H9 (cell line): Measurements from ENCODE around the gene NTSR1. TPM values are rescaled to one million over a fixed set of nuclear protein-coding genes. Genes with fewer than 3 reads are reported as not detected.

Source experiments
- DNase-seq: peaks from one replicate; pipeline ENCODE4 v3.0.0-alpha.2; 2017
- H2AFZ ChIP-seq: one replicate; pipeline ENCODE4 v1.6.1; 2013; ENCODE audit warnings: mild to moderate bottlenecking, low read length, control low read depth, moderate library complexity
- H2AK5ac ChIP-seq: 2 replicates; pipeline ENCODE4 v1.6.1; 2013; ENCODE audit warnings: low read length, control low read depth, mixed read lengths; ENCODE audit not compliant: insufficient read length
- H2BK120ac ChIP-seq: one replicate; pipeline ENCODE4 v1.6.1; 2013; ENCODE audit warnings: low read depth, mild to moderate bottlenecking, low read length, control low read depth, inconsistent platforms; ENCODE audit not compliant: poor library complexity, severe bottlenecking
- H2BK12ac ChIP-seq: 2 replicates; pipeline ENCODE4 v1.6.1; 2013; ENCODE audit warnings: low read length, control low read depth, mixed read lengths, low read depth; ENCODE audit not compliant: insufficient read length
- H2BK15ac ChIP-seq: 2 replicates; pipeline ENCODE4 v1.6.1; 2013; ENCODE audit warnings: low read depth, low read length, control low read depth
- H2BK20ac ChIP-seq: one replicate; pipeline ENCODE4 v1.6.1; 2013; ENCODE audit warnings: low read depth, mild to moderate bottlenecking, low read length, control low read depth, inconsistent platforms; ENCODE audit not compliant: poor library complexity, severe bottlenecking
- H2BK5ac ChIP-seq: 2 replicates; pipeline ENCODE4 v1.6.1; 2013; ENCODE audit warnings: low read length, control low read depth, mixed read lengths; ENCODE audit not compliant: insufficient read length
- H3K14ac ChIP-seq: 2 replicates; pipeline ENCODE4 v1.6.1; 2013; ENCODE audit warnings: low read length, control low read depth; ENCODE audit not compliant: insufficient read depth
- H3K18ac ChIP-seq: 2 replicates; pipeline ENCODE4 v1.6.1; 2013; ENCODE audit warnings: low read depth, mild to moderate bottlenecking, mixed read lengths, low read length, control low read depth; ENCODE audit not compliant: insufficient read length
- H3K23ac ChIP-seq: 2 replicates; pipeline ENCODE4 v1.6.1; 2013; ENCODE audit warnings: low read length, control low read depth, mixed read lengths, low read depth; ENCODE audit not compliant: insufficient read length
- H3K23me2 ChIP-seq: 2 replicates; pipeline ENCODE4 v1.6.1; 2013; ENCODE audit warnings: low read depth, mild to moderate bottlenecking, mixed read lengths, low read length, control low read depth; ENCODE audit not compliant: insufficient read length, poor library complexity, severe bottlenecking
- H3K27ac ChIP-seq: 2 replicates; pipeline ENCODE4 v1.5.1; 2013; ENCODE audit warnings: low read length, control low read depth, mixed read lengths, low read depth; ENCODE audit not compliant: insufficient read length
- H3K27me3 ChIP-seq: 2 replicates; pipeline ENCODE4 v1.6.1; 2013; ENCODE audit warnings: low read length, control low read depth, inconsistent platforms; ENCODE audit not compliant: insufficient read depth
- H3K4ac ChIP-seq: 2 replicates; pipeline ENCODE4 v1.6.1; 2013; ENCODE audit warnings: low read depth, mild to moderate bottlenecking, control low read depth, inconsistent platforms, low read length, moderate library complexity
- H3K4me1 ChIP-seq: 2 replicates; pipeline ENCODE4 v1.6.1; 2013; ENCODE audit warnings: low read length, control low read depth, inconsistent platforms; ENCODE audit not compliant: insufficient read depth
- H3K4me2 ChIP-seq: 2 replicates; pipeline ENCODE4 v1.6.1; 2013; ENCODE audit warnings: low read length, control low read depth, mixed read lengths; ENCODE audit not compliant: insufficient read length, insufficient read depth
- H3K56ac ChIP-seq: 2 replicates; pipeline ENCODE4 v1.6.1; 2013; ENCODE audit warnings: low read depth, mild to moderate bottlenecking, mixed read lengths, low read length, control low read depth; ENCODE audit not compliant: insufficient read length
- H3K79me1 ChIP-seq: 2 replicates; pipeline ENCODE4 v1.6.1; 2013; ENCODE audit warnings: low read depth, mild to moderate bottlenecking, moderate library complexity, low read length, control low read depth, inconsistent platforms; ENCODE audit not compliant: insufficient read depth, poor library complexity, severe bottlenecking
- H3K79me2 ChIP-seq: 2 replicates; pipeline ENCODE4 v1.6.1; 2013; ENCODE audit warnings: low read length, control low read depth, inconsistent platforms; ENCODE audit not compliant: insufficient read depth
- H3K9ac ChIP-seq: 2 replicates; pipeline ENCODE4 v1.6.1; 2013; ENCODE audit warnings: low read length, control low read depth, mixed read lengths; ENCODE audit not compliant: insufficient read length; ENCODE audit errors: extremely low read depth
- H3K9me3 ChIP-seq: one replicate; pipeline ENCODE4 v1.6.1; 2013; ENCODE audit warnings: low read depth, low read length, inconsistent platforms; ENCODE audit not compliant: control insufficient read depth
- H3T11ph ChIP-seq: one replicate; pipeline ENCODE4 v1.6.1; 2013; ENCODE audit warnings: mild to moderate bottlenecking, low read length, control low read depth, inconsistent platforms
- H4K20me1 ChIP-seq: one replicate; pipeline ENCODE4 v1.6.1; 2013; ENCODE audit not compliant: control insufficient read depth, insufficient read length, insufficient read depth
- H4K5ac ChIP-seq: 2 replicates; pipeline ENCODE4 v1.6.1; 2013; ENCODE audit warnings: low read depth, mild to moderate bottlenecking, mixed read lengths, low read length, control low read depth; ENCODE audit not compliant: insufficient read length
- H4K8ac ChIP-seq: replicated peaks from 2 replicates; pipeline ENCODE4 v1.6.1; 2013; ENCODE audit warnings: low read length, control low read depth, mixed read lengths, low read depth; ENCODE audit not compliant: insufficient read length
- H4K91ac ChIP-seq: 2 replicates; pipeline ENCODE4 v1.6.1; 2013; ENCODE audit warnings: low read depth, mild to moderate bottlenecking, moderate library complexity, mixed read lengths, low read length, control low read depth; ENCODE audit not compliant: insufficient read length
- H3K27ac Mint-ChIP-seq, 3 experiments: 2 replicates in 2 of 3; 3 replicates in 1 of 3; pipeline ENCODE4 v1.8.0; 2020 to 2021; ENCODE audit warnings: mixed read lengths in 3 of 3, mild to moderate bottlenecking in 1 of 3, moderate library complexity in 1 of 3
- H3K27me3 Mint-ChIP-seq: 2 replicates; pipeline ENCODE4 v1.8.0; 2021; ENCODE audit warnings: low read depth, mild to moderate bottlenecking, moderate library complexity, mixed read lengths
- H3K36me3 Mint-ChIP-seq, 3 experiments: 2 replicates in 2 of 3; 3 replicates in 1 of 3; pipeline ENCODE4 v1.8.0; 2020 to 2021; ENCODE audit warnings: low read depth in 3 of 3, mixed read lengths in 3 of 3; ENCODE audit not compliant: insufficient read depth in 1 of 3
- H3K4me1 Mint-ChIP-seq, 2 experiments: 2 replicates each; pipeline ENCODE4 v1.8.0; 2020; ENCODE audit warnings: mixed read lengths in 2 of 2
- H3K4me3 Mint-ChIP-seq, 2 experiments: 2 replicates in 1 of 2; 3 replicates in 1 of 2; pipeline ENCODE4 v1.8.0; 2020 to 2021; ENCODE audit warnings: mild to moderate bottlenecking in 2 of 2, mixed read lengths in 2 of 2, moderate library complexity in 1 of 2
- H3K9me3 Mint-ChIP-seq, 2 experiments: 2 replicates in 1 of 2; 3 replicates in 1 of 2; pipeline ENCODE4 v1.8.0; 2020; ENCODE audit warnings: mild to moderate bottlenecking in 2 of 2, mixed read lengths in 2 of 2, moderate library complexity in 1 of 2
- WGBS: extraction: QIAGEN DNeasy Blood & Tissue Kit; methylation state at CpG from one replicate; pipeline ENCODE4 v1.1.7; 2013; ENCODE audit warnings: missing lambda C conversion rate, low lambda C conversion rate, mixed read lengths; ENCODE audit not compliant: insufficient read length; ENCODE audit errors: extremely low coverage; 5-methylcytosine and 5-hydroxymethylcytosine counted together
- total RNA-seq: library from RNA; stranded (reverse); gene quantifications from 2 replicates; pipeline ENCODE4 v1.2.1, GENCODE V29; 2021
- TF ChIP-seq, protein P1 (sequence below): fragments of 200-600 bp; sonication (generic); conservative IDR thresholded peaks from 3 replicates; pipeline ENCODE4 v1.8.0; 2021; ENCODE audit warnings: antibody characterized with exemption, mild to moderate bottlenecking

The NTSR1 gene
- total RNA-seq, 1 experiment from 2014 or later = 0.11 TPM

- H3K4me1 Mint-ChIP-seq = 0 out of 4 replicates have a peak, but pooled peaks cover 0 to 2% of the 10 kb centered on the region in 2 experiments
- Histone ChIP-seq H2AFZ (no peak overlapping the region), H2BK120ac (no peak overlapping the region), H4K20me1 (no peaks in the 10 kb centered on the region), H3K4me1 (no peaks in the 10 kb centered on the region), H3K4ac (no peak overlapping the region), H3K23ac (no peak overlapping the region), H2BK12ac (no peak overlapping the region), H3K27ac (no peak overlapping the region), H3T11ph (no peak overlapping the region), H4K8ac (no peak overlapping the region), H3K79me1 (no peaks in the 10 kb centered on the region), H3K56ac (no peak overlapping the region), H3K79me2 (no peaks in the 10 kb centered on the region), H3K9me3 (no peaks in the 10 kb centered on the region), H3K27me3 (no peaks in the 10 kb centered on the region; the same call in 1 of the 2 replicates), H3K14ac (no peak overlapping the region; the same call in 1 of the 2 replicates), H3K18ac (no peak overlapping the region), H2BK15ac (no peak overlapping the region), H4K5ac (no peak overlapping the region), H2BK20ac (no peak overlapping the region), H3K9ac (no peak overlapping the region), H2AK5ac (no peak overlapping the region), H2BK5ac (no peak overlapping the region), H3K4me2 (no peak overlapping the region), H4K91ac (no peak overlapping the region), H3K23me2 (no peaks in the 10 kb centered on the region)
- no peaks in the 10 kb centered on the region for H3K9me3 Mint-ChIP-seq
- no peak overlapping the region for H3K27ac Mint-ChIP-seq
- DNase-seq = no peak
- H3K4me3 Mint-ChIP-seq = no peak overlapping the region; a peak in 1 of 5 replicates
- H3K27me3 Mint-ChIP-seq = peaks cover 27% of the 10 kb centered on the region
- WGBS = no CpG with 5 or more reads among the region's 24 CpGs
- TF ChIP-seq, protein P1, sequence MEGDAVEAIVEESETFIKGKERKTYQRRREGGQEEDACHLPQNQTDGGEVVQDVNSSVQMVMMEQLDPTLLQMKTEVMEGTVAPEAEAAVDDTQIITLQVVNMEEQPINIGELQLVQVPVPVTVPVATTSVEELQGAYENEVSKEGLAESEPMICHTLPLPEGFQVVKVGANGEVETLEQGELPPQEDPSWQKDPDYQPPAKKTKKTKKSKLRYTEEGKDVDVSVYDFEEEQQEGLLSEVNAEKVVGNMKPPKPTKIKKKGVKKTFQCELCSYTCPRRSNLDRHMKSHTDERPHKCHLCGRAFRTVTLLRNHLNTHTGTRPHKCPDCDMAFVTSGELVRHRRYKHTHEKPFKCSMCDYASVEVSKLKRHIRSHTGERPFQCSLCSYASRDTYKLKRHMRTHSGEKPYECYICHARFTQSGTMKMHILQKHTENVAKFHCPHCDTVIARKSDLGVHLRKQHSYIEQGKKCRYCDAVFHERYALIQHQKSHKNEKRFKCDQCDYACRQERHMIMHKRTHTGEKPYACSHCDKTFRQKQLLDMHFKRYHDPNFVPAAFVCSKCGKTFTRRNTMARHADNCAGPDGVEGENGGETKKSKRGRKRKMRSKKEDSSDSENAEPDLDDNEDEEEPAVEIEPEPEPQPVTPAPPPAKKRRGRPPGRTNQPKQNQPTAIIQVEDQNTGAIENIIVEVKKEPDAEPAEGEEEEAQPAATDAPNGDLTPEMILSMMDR = no peak
- no peaks in the 10 kb centered on the region for H3K36me3 Mint-ChIP-seq
Observed at GRCh38 chr20:62701161-62702012, 7.2 kb upstream of the NTSR1 start.
